Stimulated activated CD4-positive, alpha-beta T cell treated with anti-CD3 and anti-CD28 coated beads, Interleukin-4, amount 100 ng/mL, for 48 hours (primary cell): ENCODE results near the gene ICOSLG.
"Not testable (repeated sequence)": the region's sequence is repeated elsewhere in the genome, so short reads cannot be mapped to it uniquely, and the experiment has no call there.

Source experiments
- DNase-seq, 2 donors: peaks; one replicate each; pipeline ENCODE4 v3.0.0-alpha.2; 2020; ENCODE audit warnings: low read depth in 2 of 2

ICOSLG gene

DNA sequence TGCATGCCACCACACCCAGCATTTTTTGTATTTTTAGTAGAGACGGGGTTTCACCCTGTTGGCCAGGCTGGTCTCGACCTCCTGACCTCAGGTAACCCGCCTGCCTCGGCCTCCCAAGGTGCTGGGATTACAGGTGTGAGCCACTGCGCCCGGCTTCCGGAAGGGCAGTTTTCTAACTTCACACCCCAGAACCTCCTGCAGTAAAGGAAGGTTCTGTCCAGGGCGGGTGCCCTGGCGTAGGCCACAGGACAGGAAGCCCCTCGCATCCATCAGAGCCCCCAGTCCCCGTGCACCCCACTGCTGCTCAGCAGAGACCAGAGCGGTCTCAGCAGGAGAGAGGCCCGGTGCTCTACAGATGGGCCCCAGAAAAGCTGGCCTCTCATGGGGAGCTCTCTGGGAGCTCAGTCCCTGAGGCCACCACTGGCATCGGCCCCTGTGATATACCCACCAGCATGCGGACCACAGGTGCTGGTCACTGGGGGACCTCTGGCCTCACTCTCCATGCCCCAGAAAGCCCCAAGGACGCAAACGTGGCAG lies 25.1 kb upstream of the ICOSLG start:
- no peak for DNase-seq

GRCh38 chr21:44263768-44264167 lies 23.0 kb upstream of the ICOSLG start:
- DNase-seq: no peak

- no peak for DNase-seq
Measured at GRCh38 chr21:44263221-44263760, 22.5 kb upstream of the ICOSLG start.

DNA sequence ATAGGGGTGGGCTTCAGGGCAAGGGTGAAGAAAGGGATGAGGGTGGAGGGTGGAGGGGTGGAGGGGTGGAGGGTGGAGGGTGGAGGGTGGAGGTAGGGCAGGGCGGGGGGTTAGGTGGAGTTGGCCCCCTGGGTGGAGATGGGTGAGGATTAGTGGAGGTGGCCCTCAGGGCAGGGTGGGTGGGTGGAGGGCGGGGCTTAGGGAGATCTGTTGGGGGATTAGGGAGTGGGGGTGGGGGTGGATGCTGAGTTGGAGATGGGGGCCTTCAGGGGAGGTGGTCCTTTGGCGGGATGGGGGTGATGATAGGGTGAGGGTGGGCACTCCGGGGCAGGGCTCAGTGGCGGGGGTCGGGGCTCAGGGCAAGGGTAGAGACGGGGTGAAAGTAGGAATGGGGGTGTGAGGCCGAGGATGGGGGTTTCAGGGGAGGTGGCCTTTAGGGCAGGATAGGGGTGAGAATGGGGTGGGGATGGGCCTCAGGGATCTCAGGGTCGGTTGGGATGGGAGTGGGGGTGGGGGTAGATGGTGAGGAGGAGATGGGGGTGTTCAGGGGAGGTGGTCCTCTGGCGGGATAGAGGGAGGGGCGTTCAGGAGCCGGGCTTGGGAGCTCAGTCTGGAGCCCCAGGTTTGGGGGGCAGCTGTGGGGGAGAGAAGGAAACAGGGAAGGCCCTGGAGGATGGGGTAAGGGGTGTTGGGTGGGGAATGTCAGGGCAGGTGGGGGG lies 21.8 kb upstream of the ICOSLG start:
- no peak for DNase-seq

- DNase-seq: no peak
Measured at GRCh38 chr21:44261675-44262295, 21.0 kb upstream of the ICOSLG start, which contains the start of gene DNMT3L. TSS of gene DNMT3L (minus strand) at chr21:44261897. CDS start at chr21:44261259, 638 bp downstream.

- no peak for DNase-seq
Measured at GRCh38 chr21:44260791-44261631, 20.3 kb upstream of the ICOSLG start.

DNA sequence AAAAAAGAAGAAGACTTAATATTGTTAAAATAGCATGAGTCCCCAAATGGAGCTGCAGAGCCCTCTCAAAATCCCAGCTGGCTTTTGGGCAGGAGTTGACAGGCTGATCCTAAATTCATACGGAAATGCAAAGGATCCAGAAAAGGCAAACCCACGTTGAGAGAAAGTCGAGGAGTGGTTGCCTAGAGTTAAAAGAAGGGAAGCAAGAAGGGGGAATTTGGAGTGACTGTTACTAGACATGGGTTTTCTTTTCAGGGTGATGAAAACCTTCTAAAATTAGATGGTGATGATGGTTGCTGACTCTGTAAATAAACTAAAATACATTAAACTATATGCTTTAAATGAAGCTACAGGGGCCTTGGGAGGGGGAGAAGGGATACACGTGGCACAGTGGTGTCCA lies 19.3 kb upstream of the ICOSLG start:
- no peak for DNase-seq

DNA sequence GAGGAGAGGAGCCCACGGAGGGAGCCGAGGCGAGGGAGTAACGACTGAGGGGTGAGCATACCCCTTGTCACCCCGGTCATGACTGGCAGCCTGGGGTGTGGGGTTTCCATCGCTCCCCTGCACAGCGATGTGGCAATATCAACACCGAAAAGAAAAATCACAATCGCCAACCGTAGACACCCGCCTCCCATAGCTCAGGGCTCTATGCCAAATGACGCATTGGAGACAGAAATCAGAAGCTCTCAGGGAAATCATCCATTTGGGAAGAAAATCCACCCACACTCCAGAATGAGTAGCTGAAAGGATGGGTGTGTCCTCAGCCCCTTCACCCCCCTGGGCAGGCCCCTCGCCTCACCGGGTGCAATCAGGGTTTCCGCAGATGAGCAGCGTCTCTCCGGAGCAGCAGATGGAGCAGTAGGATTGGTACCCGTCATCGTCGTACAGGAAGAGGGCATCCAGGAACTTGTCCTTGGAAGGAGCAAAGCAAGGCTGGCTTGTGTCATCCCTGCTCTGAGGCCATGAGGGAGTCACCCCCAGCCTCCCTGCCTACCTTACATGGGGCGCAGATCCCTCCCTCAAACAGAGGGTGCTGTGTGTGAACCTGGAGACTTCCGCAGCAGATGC lies 18.5 kb upstream of the ICOSLG start:
- DNase-seq: no peak

DNA sequence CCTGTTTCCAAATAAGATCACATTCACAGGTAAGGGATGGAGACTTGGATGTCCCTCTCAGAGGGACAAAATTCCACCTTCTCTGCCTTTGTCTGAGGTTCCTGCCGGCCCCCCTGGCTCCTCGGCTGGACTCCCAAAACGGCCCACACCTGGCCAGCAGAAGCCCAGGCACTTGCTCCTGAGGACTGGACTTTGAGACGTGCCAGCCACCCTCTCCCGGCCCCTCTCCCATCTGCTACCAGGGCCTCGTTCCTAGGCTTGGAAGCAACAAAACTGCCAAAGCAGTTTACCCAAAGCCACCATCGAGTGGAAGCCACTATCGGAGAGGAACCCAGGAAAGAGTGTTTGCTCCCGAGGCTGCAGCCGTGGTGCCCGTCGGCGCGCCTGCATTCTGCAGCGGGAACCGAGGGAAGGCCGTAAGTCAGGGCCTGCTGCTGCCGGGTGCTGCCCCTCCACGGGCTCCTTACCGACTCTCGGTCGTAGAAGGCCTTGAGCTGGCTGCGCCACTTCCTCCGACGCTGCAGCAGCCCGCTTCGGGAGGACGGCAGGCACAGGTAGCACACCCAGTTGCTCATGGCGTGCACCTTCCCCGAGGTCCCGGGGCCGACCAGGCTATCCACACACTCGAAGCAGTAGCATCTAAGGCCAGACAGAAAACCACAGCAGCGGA lies 17.4 kb upstream of the ICOSLG start:
- no peak for DNase-seq

DNA sequence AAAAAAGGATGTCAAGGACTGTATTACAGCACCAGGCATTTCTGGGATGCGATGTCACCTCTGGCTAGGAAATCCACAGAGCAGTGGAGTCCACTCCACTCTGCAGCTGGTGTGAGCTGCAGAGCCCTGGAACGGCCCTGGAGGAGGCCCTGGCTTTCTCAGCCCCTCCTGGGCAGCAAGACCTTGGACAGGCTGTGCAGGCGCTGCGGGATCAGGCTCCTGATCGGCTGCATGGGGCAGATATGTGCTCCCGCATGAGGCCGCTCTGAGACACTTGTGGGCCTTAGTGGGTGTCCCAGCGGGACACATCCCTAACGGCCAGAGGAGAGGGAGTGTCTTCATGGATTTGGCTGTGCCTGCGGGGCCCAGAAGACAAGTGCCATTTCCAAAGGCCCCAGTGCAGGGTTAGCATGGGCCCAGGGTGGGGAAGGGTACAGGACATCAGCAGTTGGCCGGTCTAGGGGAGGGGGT lies 14.8 kb upstream of the ICOSLG start:
- DNase-seq: no peak

DNA sequence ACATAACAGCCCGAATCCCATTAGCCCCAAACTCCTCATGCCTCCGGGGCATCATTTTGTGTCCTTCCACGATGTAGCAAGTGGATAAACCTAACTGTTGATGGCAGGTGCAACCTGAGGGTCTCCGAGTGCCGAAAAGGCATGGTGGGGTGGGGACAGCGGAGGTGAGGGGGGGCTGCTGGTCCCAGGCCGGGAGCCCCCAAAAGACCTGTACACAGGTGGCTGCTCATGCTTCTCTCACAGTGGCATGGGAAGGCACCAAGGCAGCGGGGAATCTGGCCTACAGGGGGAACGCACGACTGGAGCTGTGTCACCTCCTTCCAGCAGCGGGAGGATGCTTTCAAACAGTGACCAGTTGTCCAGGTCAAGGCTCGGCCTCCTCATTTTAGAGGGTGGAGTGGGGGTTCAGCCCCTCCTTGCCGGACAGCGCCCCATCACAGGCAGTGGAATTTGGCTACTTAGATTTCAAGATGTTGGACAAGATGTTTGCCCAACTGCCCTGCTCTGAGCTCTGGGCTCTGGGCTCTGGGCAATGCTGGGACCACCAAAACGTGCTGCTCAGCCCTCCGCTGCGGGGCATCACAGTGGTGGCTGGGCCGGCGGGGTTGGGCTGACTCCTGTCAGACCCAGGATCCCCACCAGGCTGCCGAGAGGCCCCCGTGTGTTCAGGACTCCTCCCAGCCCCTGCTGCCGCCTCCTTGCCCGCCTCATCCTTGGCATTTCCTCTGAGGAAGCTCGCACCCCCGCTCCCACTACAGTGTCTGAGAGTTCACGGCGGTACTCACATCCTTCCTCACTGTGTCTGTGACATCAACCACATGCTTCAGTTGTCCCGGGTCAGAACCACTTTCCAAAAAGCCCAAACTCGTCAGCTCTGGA lies 13.3 kb upstream of the ICOSLG start:
- DNase-seq: no peak

DNA sequence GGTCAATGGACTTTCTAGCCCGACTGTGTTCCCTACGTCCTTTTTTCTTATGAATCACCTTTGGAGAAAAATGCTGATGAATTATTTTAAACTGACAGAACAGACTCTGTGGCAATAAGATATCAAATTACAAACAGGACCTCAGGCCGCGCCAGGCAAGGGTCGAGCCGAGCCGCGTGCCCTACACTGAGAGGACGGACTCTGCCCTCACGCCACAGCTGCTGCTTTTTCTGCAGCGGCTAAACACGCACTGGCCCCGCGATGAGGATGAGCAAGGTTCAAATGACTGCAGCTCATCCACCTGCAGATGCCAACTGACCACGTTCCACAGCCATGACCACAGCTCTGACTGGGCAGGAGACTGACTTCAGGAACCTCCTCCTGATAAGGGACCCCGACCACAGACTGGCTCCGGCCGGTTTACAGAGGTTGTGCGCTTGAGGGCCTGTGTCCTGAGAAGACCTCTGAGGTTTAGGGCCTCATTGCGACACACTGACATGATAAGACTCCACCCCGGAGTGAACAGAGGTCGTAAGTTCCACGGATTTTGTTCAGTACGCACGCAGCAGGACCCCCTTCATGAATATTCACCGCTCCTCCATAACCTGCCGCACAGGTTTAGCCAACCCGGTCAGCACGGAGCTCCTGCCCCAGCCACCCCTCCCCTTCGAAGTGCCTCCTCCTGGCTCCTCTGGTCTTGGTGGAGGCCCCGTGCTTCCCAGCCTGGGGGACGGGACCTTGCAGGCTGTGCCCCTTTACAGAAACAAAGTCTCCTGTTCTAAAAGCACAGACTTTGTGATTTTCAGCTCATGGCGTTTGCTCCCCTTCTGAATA lies 8.7 kb upstream of the ICOSLG start:
- DNase-seq: not testable (repeated sequence)

GRCh38 chr21:44247904-44248303 lies 7.2 kb upstream of the ICOSLG start:
- not testable (repeated sequence) for DNase-seq

DNA sequence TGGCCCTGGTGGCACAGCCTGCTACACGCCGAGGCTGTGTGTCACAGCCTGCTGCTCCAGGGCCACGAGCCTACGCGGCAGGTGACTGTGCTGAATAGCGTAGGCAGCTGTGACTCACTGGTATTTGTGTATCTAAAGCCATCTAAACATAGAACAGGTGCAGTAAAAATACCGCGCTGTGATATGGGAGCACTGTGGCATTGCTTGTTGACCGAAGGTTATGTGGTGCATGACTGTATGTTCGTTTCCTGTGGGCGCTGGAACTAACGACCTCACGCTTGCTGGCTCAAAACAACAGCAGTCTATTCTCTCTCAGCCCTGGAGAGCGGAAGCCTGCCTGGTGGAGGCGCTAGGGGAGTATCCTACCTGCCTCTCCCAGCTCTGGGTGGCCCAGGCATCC lies 3.2 kb upstream of the ICOSLG start:
- not testable (repeated sequence) for DNase-seq

- not testable (repeated sequence) for DNase-seq
Measured at GRCh38 chr21:44241281-44241680, 538 bp upstream of the ICOSLG start.

DNA sequence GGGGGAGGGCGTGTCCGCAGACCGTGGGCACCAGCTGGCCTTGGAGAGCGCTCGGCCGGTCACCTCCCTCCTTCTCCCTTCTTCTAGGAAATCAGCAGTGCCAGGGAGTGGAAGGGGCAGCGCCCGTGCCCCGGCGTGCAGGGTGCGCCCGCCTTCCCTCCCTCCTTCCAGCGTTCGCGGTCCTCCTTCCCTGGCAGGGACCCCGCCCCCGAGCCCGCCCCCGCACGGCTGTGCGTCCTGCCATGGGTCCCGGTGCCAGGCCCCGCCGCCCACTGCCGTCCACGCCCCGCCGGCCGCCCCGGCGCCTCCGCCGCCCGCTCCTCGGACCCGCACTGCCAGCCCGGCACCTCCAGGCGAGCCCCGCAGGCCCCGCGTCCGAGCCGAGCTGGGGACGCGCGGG lies 390 bp downstream of the ICOSLG start:
- not testable (repeated sequence) for DNase-seq

- not testable (repeated sequence) for DNase-seq
Measured at GRCh38 chr21:44229561-44229960, 11.2 kb downstream of the ICOSLG start.

DNA sequence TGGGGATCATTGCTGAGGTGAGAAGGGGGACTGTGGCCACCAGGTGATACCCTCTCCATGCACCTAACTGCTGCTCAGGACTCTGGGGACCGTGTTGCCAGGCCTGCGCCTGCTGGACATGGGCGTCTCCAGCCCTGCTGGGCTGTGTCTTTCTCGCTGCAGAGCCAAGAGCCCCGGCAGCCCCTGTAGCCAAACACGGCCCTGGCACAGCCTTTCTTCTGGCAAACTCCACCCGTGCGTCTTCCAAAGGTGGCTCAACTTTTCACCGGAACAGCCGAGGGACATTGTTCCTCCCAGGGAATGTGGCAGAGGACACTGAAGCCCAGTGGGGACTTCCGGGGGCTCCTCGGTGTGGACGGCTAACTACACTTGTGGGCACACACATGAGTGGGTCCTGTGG lies 12.6 kb downstream of the ICOSLG start:
- not testable (repeated sequence) for DNase-seq

DNA sequence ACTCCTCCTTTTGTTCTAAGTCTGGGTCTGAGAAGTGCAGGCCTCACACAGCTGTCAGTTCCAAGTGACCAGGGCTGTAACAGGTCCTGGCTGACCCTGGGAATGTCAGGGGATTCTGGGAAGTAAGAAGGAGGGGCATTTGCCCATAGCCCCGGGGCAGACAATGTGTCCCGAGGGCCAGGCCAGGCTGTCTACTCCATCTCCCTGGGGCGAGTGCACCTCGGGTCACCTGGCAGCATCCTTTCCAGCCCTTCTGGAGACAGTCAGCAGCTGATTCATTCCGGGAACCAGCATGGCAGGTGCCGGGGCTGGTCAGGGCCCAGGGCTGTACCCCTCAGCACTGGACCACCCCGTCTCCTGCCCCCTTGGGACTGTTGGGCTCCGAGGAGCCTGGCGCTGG lies 13.1 kb downstream of the ICOSLG start:
- DNase-seq: not testable (repeated sequence)
